GM12878 (cell line): Measurements from ENCODE around the gene TIAM1. TPM values are rescaled to one million over a fixed set of nuclear protein-coding genes. Genes with fewer than 3 reads are reported as not detected.
A peak's percentile ranks its signal among the peaks of the same experiment; 100 is the strongest.

Experiments used
- ATAC-seq: fragments of 200-7000 bp; cut with Tn5 transposase; 3 replicates; pipeline ENCODE4 v1.9.1; 2020; ENCODE audit warnings: mild to moderate bottlenecking, moderate library complexity
- BruUV-seq: library from RNA; stranded (reverse); fragments of 400-500 nt; replicated peaks from 2 replicates; lab custom pipeline; 2021; lab: Mats Ljungman, UMichigan
- CTCF ChIA-PET: fragments of 300-600 bp; sonication (Branson Sonifier 250); formaldehyde crosslinking; extraction: SDS; loops from one replicate; lab custom pipeline; 2021; ENCODE audit warnings: inconsistent platforms; lab: Yijun Ruan, JAX
- POLR2A ChIA-PET: fragments of 350-600 bp; formaldehyde crosslinking; extraction: SDS; loops from one replicate; lab custom pipeline; 2021; ENCODE audit warnings: inconsistent platforms; lab: Charles Lee
- RAD21 ChIA-PET: fragments of 300-600 bp; sonication (Branson Sonifier 250); formaldehyde crosslinking; loops from one replicate; lab custom pipeline; 2023; ENCODE audit warnings: antibody characterized with exemption; ENCODE audit not compliant: unreplicated experiment; lab: Charles Lee
- SMC1A ChIA-PET: fragments of 300-600 bp; sonication (Branson Sonifier 250); formaldehyde crosslinking; loops from one replicate; lab custom pipeline; 2023; ENCODE audit not compliant: unreplicated experiment, uncharacterized antibody; lab: Charles Lee
- DNase-seq: peaks from one replicate; pipeline ENCODE4 v3.0.0-alpha.2; 2011; ENCODE audit warnings: low read depth, low spot score
- FAIRE-seq: peaks from 3 replicates; lab custom pipeline; 2011; peaks lifted over from hg19 to GRCh38; lab: Jason Lieb, UNC
- H2AFZ ChIP-seq: 2 replicates; pipeline ENCODE4 v1.6.0; 2011; ENCODE audit warnings: low read depth, low read length, control low read depth; ENCODE audit not compliant: control insufficient read depth
- H3K27ac ChIP-seq: 2 replicates; pipeline ENCODE4 v1.5.1; 2011; ENCODE audit warnings: control low read depth; ENCODE audit not compliant: control insufficient read depth, insufficient read depth
- H3K27me3 ChIP-seq, 2 experiments: replicated peaks in 1 of 2; 2 replicates each; pipeline versions ENCODE4 v1.6.0 to v1.6.1; 2011; ENCODE audit warnings: low read length in 1 of 2; ENCODE audit not compliant: control insufficient read depth in 2 of 2, insufficient read depth in 2 of 2
- H3K36me3 ChIP-seq, 2 experiments: 2 replicates each; pipeline ENCODE4 v1.5.1; 2011; ENCODE audit warnings: low read length in 1 of 2; ENCODE audit not compliant: control insufficient read depth in 2 of 2, insufficient read depth in 2 of 2
- H3K4me1 ChIP-seq: 2 replicates; pipeline ENCODE4 v1.6.1; 2011; ENCODE audit warnings: mild to moderate bottlenecking, low read length, moderate library complexity, mixed read lengths; ENCODE audit not compliant: control insufficient read depth, insufficient read depth
- H3K4me2 ChIP-seq: 2 replicates; pipeline ENCODE4 v1.6.0; 2011; ENCODE audit warnings: control low read depth; ENCODE audit not compliant: control insufficient read depth, insufficient read depth
- H3K4me3 ChIP-seq: fragments of 200-600 bp; sonication (generic); 2 replicates; pipeline ENCODE4 v1.5.1; 2016
- H3K79me2 ChIP-seq: 2 replicates; pipeline ENCODE4 v1.6.0; 2011; ENCODE audit warnings: low read length; ENCODE audit not compliant: control insufficient read depth, insufficient read depth
- H3K9ac ChIP-seq: 2 replicates; pipeline ENCODE4 v1.8.0; 2011; ENCODE audit warnings: low read length, control low read depth, mixed read lengths; ENCODE audit not compliant: control insufficient read depth, insufficient read depth
- H3K9me3 ChIP-seq: replicated peaks from 3 replicates; pipeline ENCODE4 v1.5.1; 2011; ENCODE audit warnings: mild to moderate bottlenecking, low read length; ENCODE audit not compliant: control insufficient read depth, insufficient read depth
- H4K20me1 ChIP-seq: 2 replicates; pipeline ENCODE4 v1.6.0; 2011; ENCODE audit not compliant: control insufficient read depth, insufficient read depth
- ASH2L ChIP-seq: fragments of 300-600, 200-600 bp; sonication (generic); IDR thresholded peaks from 2 replicates; pipeline ENCODE4 v1.6.1; 2017; ENCODE audit warnings: low read depth, mild to moderate bottlenecking, borderline replicate concordance
- CBFB ChIP-seq: IDR thresholded peaks from 2 replicates; pipeline ENCODE4 v1.6.1; 2016; ENCODE audit warnings: antibody characterized with exemption, low read depth
- FOXK2 ChIP-seq: fragments of 450-650 bp; IDR thresholded peaks from 2 replicates; pipeline ENCODE4 v1.6.1; 2017; ENCODE audit warnings: mild to moderate bottlenecking, moderate library complexity
- MYB ChIP-seq: fragments of 150-350 bp; IDR thresholded peaks from 2 replicates; pipeline ENCODE4 v1.6.1; 2014; ENCODE audit warnings: mild to moderate bottlenecking, low read depth, low read length, borderline replicate concordance
- NFYB ChIP-seq: IDR thresholded peaks from 2 replicates; pipeline ENCODE4 v1.6.1; 2011; ENCODE audit warnings: low read depth, mild to moderate bottlenecking, low read length, improper control_type of control experiment, moderate library complexity; ENCODE audit not compliant: insufficient read depth
- NR2C2 ChIP-seq: IDR thresholded peaks from 2 replicates; pipeline ENCODE4 v1.6.1; 2011; ENCODE audit warnings: borderline replicate concordance, low read depth; ENCODE audit not compliant: control insufficient read depth, insufficient read length
- RBBP5 ChIP-seq: fragments of 200-600 bp; sonication (generic); conservative IDR thresholded peaks from 2 replicates; pipeline ENCODE4 v1.6.1; 2016
- SRF ChIP-seq, 2 experiments: IDR thresholded peaks; 2 replicates each; pipeline ENCODE4 v1.6.1; 2011; ENCODE audit warnings: low read depth in 2 of 2, low read length in 2 of 2, mild to moderate bottlenecking in 1 of 2, moderate library complexity in 1 of 2
- TCF3 ChIP-seq: IDR thresholded peaks from 2 replicates; pipeline ENCODE4 v1.6.1; 2012; ENCODE audit warnings: low read depth, mild to moderate bottlenecking, low read length, borderline replicate concordance; ENCODE audit not compliant: insufficient read depth
- WGBS: methylation state at CpG from one replicate; pipeline ENCODE4 v1.1.6; 2016; ENCODE audit warnings: low lambda C conversion rate; ENCODE audit not compliant: insufficient replicate concordance, insufficient coverage; ENCODE audit errors: missing lambda C conversion rate; 5-methylcytosine and 5-hydroxymethylcytosine counted together
- in situ Hi-C: fragments of 300-500 bp; cut with MboI; formaldehyde crosslinking; loops from 9 replicates; pipeline ENCODE4 v1.14.3; 2018; ENCODE audit warnings: mixed read lengths
- intact Hi-C: fragments of 100-400 bp; cut with micrococcal nuclease; formaldehyde crosslinking; loops from one replicate; pipeline ENCODE4 v1.14.2; 2022; ENCODE audit not compliant: unreplicated experiment
- polyA plus RNA-seq, 11 experiments: library from polyadenylated mRNA; depleted of rRNA in 4 of 11; unstranded in 6 of 11; stranded (reverse) in 5 of 11; fragments of >200 nt; fragmentation: Nextera tagmentation in 4 of 11; fragmentation: Illumina TruSeq in 1 of 11; extraction: Ambion mirVana in 4 of 11; extraction: Trizol in 1 of 11; gene quantifications; 1 replicate in 1 of 11; 2 replicates in 10 of 11; pipeline versions ENCODE4 v1.2.1 to v1.2.3, GENCODE V29; 2011 to 2016; ENCODE audit warnings: inconsistent platforms in 2 of 11, missing spikeins in 2 of 11, low read depth in 1 of 11
- total RNA-seq, 4 experiments: library from RNA; depleted of rRNA in 3 of 4; stranded (reverse); fragments of >200 nt in 3 of 4; fragmentation: Illumina TruSeq in 1 of 4; extraction: Trizol in 1 of 4; gene quantifications; 2 replicates each; pipeline versions ENCODE4 v1.2.1 to v1.2.3, GENCODE V29; 2013 to 2021
- TF ChIP-seq, protein P1 (sequence below): fragments of 450-650 bp; IDR thresholded peaks from 2 replicates; pipeline ENCODE4 v1.6.1; 2016; ENCODE audit warnings: mild to moderate bottlenecking, moderate library complexity, borderline replicate concordance

TIAM1 gene
- total and polyA plus RNA-seq, 10 of the 15 experiments (the other 5 are each of a cell fraction or from before 2014, with no cell fraction given) = 0.31 to 35.9 (median 0.78) TPM

DNA sequence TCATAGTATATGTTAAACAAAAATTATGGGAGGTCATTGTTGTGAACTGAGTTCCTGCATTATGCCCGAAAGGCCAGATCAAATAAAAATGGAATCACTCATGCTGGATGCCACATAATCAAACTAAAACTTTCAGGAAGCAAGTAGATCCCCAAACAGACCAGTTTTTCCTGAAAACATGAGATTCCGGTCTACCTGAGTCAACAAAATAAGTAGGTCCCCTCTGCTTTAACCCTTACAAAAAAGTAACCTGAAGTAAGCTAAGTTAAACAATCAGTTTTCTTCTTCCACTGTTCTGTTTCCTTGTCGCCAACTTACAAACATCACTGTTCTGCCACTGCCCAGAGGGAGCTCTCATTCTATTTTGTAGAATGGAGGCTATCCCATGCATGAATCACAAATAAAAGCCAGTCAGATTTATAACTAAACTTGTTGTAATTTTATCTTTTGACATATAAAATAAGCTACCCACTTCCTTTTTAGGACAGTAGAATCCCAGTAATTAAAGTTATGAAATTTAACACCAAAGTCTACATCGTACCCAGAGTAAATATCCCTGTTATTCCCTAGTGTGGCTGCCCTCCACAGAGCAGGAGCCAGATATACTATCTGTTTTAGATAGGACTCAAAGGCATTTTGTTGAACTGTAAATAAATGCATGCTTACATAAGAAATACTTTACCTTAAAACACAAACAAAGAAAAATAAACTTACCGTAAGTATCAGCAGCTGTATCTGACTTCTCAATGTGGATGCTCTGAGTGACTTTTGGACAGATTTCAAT, 149.4 kb downstream of the TIAM1 start:
- in situ Hi-C loops = loop anchor here (5.0 kb wide), 1 partner anchor 388 kb away; no protein-coding TSS in a partner anchor
- no peak overlapping the region for H3K27ac ChIP-seq
- H3K4me1 ChIP-seq = no peaks in the 10 kb centered on the region
- no peaks in the 10 kb centered on the region for H3K36me3 ChIP-seq
- intact Hi-C loops = loop anchor here (5.0 kb wide), 2 partner anchors 87 to 313 kb away; no protein-coding TSS in a partner anchor
- TF ChIP-seq NR2C2 (no peak), SRF (IDR thresholded peaks at IDR 0.05; ENCODE audit: low read depth in 2 of 2, low read length in 2 of 2) (no peak), CBFB (no peak), RBBP5 (no peak), FOXK2 (no peak), NFYB (no peak), MYB (no peak), TCF3 (no peak), ASH2L (no peak)
- TF ChIP-seq, protein P1, sequence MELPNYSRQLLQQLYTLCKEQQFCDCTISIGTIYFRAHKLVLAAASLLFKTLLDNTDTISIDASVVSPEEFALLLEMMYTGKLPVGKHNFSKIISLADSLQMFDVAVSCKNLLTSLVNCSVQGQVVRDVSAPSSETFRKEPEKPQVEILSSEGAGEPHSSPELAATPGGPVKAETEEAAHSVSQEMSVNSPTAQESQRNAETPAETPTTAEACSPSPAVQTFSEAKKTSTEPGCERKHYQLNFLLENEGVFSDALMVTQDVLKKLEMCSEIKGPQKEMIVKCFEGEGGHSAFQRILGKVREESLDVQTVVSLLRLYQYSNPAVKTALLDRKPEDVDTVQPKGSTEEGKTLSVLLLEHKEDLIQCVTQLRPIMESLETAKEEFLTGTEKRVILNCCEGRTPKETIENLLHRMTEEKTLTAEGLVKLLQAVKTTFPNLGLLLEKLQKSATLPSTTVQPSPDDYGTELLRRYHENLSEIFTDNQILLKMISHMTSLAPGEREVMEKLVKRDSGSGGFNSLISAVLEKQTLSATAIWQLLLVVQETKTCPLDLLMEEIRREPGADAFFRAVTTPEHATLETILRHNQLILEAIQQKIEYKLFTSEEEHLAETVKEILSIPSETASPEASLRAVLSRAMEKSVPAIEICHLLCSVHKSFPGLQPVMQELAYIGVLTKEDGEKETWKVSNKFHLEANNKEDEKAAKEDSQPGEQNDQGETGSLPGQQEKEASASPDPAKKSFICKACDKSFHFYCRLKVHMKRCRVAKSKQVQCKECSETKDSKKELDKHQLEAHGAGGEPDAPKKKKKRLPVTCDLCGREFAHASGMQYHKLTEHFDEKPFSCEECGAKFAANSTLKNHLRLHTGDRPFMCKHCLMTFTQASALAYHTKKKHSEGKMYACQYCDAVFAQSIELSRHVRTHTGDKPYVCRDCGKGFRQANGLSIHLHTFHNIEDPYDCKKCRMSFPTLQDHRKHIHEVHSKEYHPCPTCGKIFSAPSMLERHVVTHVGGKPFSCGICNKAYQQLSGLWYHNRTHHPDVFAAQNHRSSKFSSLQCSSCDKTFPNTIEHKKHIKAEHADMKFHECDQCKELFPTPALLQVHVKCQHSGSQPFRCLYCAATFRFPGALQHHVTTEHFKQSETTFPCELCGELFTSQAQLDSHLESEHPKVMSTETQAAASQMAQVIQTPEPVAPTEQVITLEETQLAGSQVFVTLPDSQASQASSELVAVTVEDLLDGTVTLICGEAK = no peak
- WGBS = 79% methylated on average over 5 of the region's 5 CpGs
- H4K20me1 ChIP-seq = no peaks in the 10 kb centered on the region
- BruUV-seq = TSS peak; percentile 34
- FAIRE-seq (no peak), ATAC-seq (no peak; the same call in 2 of the 3 replicates), DNase-seq (no peak)
- H3K9me3 ChIP-seq = no peaks in the 10 kb centered on the region
- H3K79me2 ChIP-seq = no peaks in the 10 kb centered on the region
- no peaks in the 10 kb centered on the region for H3K27me3 ChIP-seq
- no peak overlapping the region for H3K9ac ChIP-seq
- no peak overlapping the region for H2AFZ ChIP-seq
- ChIA-PET POLR2A (interaction anchor here (1.1 kb wide), 1 partner anchor 85 kb away, joined by 3 read pairs; no protein-coding TSS in a partner anchor), CTCF (interaction anchor here (0.6 to 9.6 kb wide), 14 partner anchors 13 to 415 kb away, joined by 3 to 171 read pairs (median 4); no protein-coding TSS in a partner anchor), RAD21 (interaction anchor here (0.8 to 2.6 kb wide), 6 partner anchors 14 to 408 kb away, joined by 3 to 14 read pairs (median 4); no protein-coding TSS in a partner anchor), SMC1A (interaction anchor here (0.6 to 7.2 kb wide), 11 partner anchors 8 to 386 kb away, joined by 3 to 77 read pairs (median 3); no protein-coding TSS in a partner anchor)
- H3K4me3 ChIP-seq = no peak overlapping the region
- H3K4me2 ChIP-seq = peak overlapping the region; percentile 38; the same call in 1 of the 2 replicates
